ES-I3 (cell line): ENCODE data around the gene SNCB.

Experiments
- H3K36me3 ChIP-seq: 2 replicates; pipeline ENCODE4 v1.6.1; 2013; ENCODE audit warnings: mild to moderate bottlenecking, low read length, control low read depth, moderate library complexity; ENCODE audit not compliant: insufficient read depth
- H3K4me1 ChIP-seq: 2 replicates; pipeline ENCODE4 v1.6.1; 2013; ENCODE audit warnings: mild to moderate bottlenecking, control low read depth, low read length; ENCODE audit not compliant: insufficient read depth
- H3K9ac ChIP-seq: 2 replicates; pipeline ENCODE4 v1.6.1; 2013; ENCODE audit warnings: low read depth, mild to moderate bottlenecking, low read length, moderate library complexity
- H3K9me3 ChIP-seq: 2 replicates; pipeline ENCODE4 v1.6.1; 2013; ENCODE audit warnings: mild to moderate bottlenecking, low read length, moderate library complexity; ENCODE audit not compliant: control insufficient read depth, insufficient read depth

Gene SNCB

DNA sequence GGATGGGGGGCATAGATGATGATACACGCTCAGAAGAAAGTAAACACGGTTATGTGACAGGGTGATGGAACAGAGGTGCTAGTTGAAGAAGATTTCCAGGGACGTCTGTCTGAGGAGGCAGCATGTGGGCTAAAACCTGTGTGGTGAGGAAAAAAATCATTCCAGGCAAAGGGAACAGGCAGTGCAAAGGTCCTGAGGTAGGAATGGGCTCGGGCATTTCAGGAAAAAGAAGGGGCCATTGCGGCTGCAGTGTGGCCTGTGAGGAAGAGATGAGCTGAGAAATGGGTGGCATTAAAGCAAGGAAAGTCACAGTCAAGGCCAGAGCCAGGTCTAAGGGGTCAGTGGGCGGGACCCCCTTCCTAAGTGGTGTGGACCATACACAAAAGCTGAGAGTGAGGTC is 35.2 kb upstream of the SNCB start:
- no peaks in the 10 kb centered on the region for H3K36me3 ChIP-seq
- no peaks in the 10 kb centered on the region; the same call in 1 of the 2 replicates for H3K4me1 ChIP-seq
- H3K9ac ChIP-seq = no peak overlapping the region
- H3K9me3 ChIP-seq = no peaks in the 10 kb centered on the region

DNA sequence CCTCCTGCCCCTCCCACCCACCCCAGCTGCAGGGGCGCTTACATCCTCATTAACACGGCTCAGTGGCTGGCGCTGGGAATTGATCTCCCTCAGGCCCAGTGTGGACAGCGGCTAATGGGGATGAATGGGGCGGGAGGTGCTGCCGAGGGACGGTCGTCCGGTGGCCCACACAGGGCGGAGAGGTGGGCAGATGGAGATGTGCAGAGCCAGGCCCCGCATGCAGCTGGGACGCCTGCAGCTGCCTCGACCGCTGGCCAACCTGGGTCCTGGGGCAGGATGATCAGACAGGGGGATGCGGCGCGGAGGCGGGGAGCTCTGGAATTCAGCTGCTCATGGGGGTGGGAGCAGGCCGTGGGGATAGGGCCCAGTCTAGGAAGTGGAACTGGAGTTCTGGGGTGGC is 34.6 kb upstream of the SNCB start:
- H3K4me1 ChIP-seq = no peaks in the 10 kb centered on the region; the same call in 1 of the 2 replicates
- H3K9me3 ChIP-seq = no peaks in the 10 kb centered on the region
- H3K36me3 ChIP-seq = no peaks in the 10 kb centered on the region
- no peak overlapping the region for H3K9ac ChIP-seq

DNA sequence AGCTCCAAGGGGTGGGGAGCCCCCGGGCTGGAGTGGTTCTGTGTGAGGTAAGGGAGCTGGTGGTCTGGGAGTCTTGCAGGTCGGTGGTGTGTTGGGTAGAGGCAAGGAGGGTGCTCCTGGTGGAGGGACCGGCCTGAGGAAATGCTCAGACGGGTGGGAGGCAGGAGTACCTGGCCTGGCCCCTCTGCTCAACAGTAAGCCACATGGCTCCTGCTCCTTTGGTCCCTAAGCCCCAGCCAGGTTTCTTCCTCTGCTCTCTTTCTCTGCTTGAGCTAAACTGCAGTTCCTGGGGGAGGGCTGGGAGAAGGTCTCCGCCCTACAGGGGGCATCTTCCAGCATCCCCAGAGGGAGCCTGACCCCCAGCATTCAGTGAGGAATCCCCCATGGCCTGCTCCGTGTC is 34.1 kb upstream of the SNCB start:
- Histone ChIP-seq H3K4me1 (no peaks in the 10 kb centered on the region; the same call in 1 of the 2 replicates), H3K9me3 (no peaks in the 10 kb centered on the region), H3K36me3 (no peaks in the 10 kb centered on the region), H3K9ac (no peak overlapping the region)

DNA sequence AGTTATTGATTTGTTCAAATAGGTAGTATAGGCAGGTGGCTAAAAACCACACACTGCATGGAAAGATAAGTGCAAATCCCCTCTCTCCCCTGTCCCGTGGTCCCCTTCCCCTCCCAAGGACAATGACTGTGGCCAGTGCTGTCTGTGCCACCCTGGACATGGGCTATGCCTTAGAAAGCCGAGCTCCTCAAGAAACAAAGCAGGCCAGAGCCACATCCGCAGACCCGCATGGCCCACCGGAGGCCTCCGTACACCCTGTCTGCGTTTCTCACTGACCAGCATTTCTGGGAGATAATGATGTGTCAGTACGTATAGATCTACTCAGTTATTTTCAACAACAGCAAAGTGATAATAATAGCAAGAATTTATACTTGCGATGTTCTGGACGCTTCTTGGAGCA is 33.2 kb upstream of the SNCB start:
- Histone ChIP-seq H3K4me1 (no peaks in the 10 kb centered on the region; the same call in 1 of the 2 replicates), H3K36me3 (no peaks in the 10 kb centered on the region), H3K9ac (no peak overlapping the region), H3K9me3 (no peaks in the 10 kb centered on the region)

DNA sequence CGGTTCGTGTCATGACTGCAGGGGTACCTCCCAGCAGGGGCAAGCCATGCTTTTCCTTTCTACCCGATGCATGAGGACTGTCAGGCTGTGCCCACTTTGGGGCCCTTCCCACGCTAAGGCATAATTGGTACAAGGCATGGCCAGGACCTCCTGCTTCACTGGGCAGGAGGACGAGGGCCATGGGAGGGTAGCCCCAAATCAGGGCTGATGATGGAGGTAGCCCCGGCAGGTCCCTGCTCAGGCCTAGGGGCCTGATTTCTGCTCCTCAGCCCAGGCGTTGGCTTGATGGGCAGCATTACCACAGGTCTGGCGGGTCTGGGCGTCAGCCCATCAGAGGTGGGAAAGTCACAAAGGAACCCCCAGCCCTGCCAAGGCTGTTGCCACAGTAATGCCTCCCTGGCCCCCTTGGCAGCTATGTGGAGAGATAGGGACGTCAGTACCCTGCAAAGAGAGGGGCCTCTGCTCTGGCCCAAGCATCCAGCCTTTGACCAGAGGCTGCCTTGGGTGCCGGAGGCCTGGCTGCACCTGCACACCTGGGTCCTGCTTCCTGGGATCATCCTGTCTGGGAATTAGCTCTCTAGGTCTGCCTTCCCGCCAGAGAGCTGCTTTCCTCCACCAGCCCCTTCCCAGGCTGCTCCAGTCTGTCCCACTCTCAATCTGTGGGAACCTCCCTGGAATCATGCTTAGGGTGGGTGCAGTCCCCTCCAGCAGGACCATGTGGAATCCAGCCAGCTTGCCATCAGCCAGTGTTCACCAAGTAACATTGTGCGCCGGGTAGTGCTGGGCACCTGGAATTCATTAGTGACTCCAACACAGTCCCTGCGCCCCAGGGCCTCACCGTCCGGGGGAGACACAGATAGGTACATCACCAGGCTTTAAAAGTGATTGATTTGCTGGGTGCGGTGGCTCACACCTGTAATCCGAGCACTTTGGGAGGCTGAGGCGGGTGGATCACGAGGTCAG is 32.3 kb upstream of the SNCB start:
- no peaks in the 10 kb centered on the region for H3K36me3 ChIP-seq
- H3K9me3 ChIP-seq = no peaks in the 10 kb centered on the region
- H3K4me1 ChIP-seq = no peaks in the 10 kb centered on the region; the same call in 1 of the 2 replicates
- H3K9ac ChIP-seq = no peak overlapping the region

DNA sequence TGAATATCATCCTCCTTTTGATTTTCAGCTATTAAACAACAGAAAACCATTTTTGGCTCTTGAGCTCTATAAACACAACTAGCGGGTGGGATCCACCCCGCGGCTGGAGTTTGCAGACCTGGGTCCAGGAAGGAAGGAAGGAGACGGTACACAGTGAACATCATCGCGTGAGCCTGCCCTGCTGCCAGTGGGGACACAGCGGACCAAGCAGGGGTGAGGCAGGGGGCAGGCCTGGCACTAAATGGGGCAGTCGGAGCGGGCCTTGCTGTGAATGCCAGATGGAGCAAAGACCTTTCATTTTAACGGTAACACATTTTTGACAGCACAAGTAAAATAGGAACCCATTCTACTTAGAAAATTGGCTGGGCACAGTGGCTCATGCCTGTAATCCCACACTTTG is 31.3 kb upstream of the SNCB start:
- Histone ChIP-seq H3K9ac (no peak overlapping the region), H3K4me1 (no peaks in the 10 kb centered on the region; the same call in 1 of the 2 replicates), H3K9me3 (no peaks in the 10 kb centered on the region), H3K36me3 (no peaks in the 10 kb centered on the region)

DNA sequence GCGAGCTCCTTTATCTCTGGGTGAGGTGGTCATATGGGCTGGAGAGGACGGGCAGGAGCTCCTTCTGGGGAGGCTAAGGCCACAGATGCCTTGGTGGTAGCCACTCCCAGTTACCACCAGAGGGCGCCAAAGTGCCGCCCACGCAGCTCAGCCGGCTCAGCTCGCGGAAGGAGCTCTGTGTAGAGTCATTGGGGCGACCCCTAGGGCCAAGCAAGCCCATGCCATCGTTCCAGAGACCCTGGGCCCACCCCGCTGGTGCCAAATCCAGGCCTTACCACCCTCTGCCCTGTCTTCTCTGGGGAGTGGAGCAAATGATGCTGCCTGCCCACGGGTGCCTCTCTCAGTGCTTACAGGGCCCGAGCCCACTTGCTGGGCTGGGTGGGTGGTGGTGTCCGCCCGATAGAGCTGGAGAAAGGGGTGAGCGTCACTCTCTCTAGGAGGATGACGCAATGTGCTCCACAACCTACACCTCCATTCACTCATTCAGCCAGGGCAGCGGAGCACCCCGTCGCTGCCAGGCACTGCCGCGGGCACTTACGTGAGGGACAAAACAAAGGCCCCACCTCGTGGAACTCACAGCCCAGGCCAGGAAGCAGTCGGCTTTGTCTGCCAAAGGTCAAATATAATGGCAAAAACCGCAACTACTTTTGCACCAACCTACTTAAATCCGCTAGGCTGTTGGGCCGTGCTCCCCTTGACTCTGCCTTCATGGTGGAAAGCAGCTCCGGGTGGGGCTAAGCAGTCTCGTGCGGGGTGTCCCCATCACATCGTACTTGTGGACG is 30.7 kb upstream of the SNCB start:
- Histone ChIP-seq H3K36me3 (no peaks in the 10 kb centered on the region), H3K9me3 (no peaks in the 10 kb centered on the region), H3K4me1 (no peaks in the 10 kb centered on the region; the same call in 1 of the 2 replicates), H3K9ac (no peak overlapping the region)

DNA sequence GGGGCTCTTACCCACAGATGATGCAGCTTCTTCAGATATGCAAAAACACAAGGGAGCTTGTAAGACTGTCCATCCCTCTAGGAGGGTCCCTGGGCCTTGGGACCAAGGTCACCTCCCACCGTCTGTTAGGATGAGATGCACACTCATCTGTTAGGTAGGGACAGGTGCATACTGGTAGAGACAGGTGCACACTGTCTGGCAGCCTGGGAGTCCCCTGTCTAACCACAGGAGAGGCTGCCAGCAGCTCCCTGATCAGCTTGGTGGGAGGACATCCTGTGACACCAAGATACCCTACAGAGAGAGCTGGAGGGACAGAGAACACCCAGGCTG is 30.2 kb upstream of the SNCB start:
- no peaks in the 10 kb centered on the region; the same call in 1 of the 2 replicates for H3K4me1 ChIP-seq
- no peaks in the 10 kb centered on the region for H3K9me3 ChIP-seq
- no peak overlapping the region for H3K9ac ChIP-seq
- H3K36me3 ChIP-seq = no peaks in the 10 kb centered on the region

DNA sequence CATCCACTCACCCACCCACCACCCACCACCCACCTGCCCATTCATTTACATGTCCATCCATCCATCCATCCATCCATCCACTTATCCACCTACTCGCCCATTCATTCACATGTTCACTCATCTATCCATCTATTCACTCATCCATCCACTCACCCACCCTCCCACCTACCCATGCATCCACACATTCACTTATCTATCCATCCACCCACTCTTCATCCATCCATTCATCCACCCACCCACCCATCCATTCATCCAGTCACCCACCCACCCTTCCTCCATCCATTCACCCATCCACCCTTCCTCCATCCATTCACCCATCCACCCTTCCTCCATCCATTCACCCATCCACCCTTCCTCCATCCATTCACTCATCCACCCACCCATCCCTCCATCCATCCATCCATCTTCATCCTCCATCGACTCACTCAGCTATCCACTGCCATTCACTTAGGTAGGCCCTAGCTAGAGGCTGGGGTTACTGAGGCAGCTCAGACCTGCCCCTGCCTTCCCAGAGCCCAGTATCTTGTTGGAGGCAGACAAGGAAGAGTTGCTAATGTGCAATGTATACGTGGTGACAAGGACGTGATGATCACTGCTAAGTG is 29.6 kb upstream of the SNCB start:
- no peaks in the 10 kb centered on the region for H3K9me3 ChIP-seq
- no peak overlapping the region for H3K9ac ChIP-seq
- H3K4me1 ChIP-seq = no peaks in the 10 kb centered on the region; the same call in 1 of the 2 replicates
- H3K36me3 ChIP-seq = no peaks in the 10 kb centered on the region

DNA sequence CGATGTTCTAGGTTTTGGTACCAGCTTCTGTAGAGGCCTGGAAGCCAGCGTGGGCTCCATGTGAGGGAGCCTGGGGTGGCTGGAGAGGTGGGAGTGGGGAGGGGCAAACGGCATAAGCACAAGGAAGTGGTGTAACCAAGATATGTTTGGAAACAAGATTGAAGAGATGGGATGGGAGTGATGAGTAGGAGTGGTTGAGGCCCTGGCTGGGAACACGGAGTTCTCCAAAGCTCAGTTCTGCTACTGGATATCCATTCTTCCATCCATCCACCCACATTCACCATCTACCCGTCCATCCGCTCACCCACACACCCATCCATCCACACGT is 29.1 kb upstream of the SNCB start:
- H3K9ac ChIP-seq = no peak overlapping the region
- H3K36me3 ChIP-seq = no peaks in the 10 kb centered on the region
- no peaks in the 10 kb centered on the region for H3K9me3 ChIP-seq
- no peaks in the 10 kb centered on the region; the same call in 1 of the 2 replicates for H3K4me1 ChIP-seq

DNA sequence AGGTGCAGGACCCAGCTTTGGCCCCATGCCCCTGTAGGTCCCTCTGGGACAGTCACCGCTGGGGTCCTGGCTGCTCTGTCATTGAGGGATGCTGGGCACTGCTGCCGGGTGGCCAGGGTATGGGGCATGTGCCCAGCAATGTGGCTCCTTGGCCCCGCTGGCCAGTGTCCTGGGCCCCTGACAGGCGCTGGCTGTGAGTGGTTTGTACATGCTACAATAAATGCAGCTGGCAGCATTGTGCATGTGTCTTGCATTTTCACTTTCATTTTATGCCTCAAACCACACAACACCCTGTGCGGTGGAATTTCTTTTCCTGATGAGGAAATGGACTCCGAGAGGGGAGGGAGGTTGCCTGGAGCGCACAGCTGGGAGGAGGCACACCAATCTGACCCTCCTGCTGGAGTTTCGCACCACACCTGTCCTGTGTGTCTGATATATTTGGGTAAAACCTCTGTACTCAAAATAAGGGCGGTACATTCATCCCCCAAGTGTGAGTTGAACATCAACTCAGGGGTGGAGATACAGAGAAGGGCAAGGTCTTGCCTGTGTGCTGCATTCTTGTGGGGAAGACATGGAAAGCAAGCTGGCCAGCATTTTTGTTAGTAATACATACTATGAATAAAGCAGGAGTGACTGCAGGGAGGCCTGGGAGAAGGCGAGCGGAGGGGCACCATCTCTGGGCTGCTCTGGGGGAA is 28.6 kb upstream of the SNCB start:
- Histone ChIP-seq H3K9me3 (no peaks in the 10 kb centered on the region), H3K9ac (no peak overlapping the region), H3K36me3 (no peaks in the 10 kb centered on the region), H3K4me1 (no peaks in the 10 kb centered on the region; the same call in 1 of the 2 replicates)

DNA sequence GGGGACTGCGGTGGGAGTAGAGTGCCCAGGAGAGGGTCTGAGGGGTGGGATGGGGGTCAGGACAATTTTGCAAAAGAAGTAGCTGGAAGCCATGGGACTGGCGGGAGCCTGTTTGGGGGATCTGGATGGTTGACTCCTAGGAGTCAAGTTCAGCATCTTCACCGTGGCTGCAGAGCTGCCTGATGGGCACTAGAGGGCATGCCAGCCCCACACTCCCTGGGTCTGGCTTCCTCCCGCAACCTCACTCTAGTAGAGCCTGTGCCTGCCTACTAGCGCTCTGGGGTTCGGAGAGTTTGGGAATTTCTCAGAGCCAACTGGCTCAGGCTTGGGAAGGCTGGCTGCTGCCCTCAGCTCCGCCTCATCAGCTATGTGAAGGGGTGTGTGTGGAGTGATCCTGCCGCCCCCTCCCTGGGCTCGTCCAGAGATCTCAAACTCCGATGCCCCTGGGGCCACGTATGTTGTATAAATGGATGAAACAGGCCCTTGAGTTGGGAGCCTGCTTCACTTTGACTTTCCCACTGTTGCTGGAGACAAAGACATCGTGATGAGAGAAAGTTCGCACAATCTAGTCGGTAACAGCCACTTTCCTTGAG is 27.8 kb upstream of the SNCB start:
- Histone ChIP-seq H3K9ac (no peak overlapping the region), H3K9me3 (no peaks in the 10 kb centered on the region), H3K4me1 (no peaks in the 10 kb centered on the region; the same call in 1 of the 2 replicates), H3K36me3 (no peaks in the 10 kb centered on the region)

DNA sequence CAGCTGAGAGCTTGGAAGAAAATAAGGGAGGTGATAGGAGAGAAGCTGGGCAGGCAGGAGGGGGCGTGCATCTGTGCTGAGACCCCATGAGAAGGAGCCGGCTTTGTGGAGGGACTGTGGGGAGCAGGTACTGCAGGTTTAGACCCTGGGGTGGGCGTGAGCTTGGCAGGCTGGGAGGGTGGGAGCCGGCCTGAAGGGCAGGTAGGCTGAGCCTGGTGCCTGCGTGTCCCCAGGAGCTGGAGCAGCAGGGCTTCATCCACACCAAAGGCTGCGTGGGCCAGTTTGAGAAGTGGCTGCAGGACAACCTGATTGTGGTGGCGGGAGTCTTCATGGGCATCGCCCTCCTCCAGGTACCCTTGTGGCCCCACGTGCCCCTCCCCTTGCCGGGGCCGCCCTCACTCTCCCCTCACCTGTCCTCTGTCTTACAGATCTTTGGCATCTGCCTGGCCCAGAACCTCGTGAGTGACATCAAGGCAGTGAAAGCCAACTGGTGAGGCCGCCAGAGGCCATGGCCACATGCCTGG is 26.2 kb upstream of the SNCB start:
- Histone ChIP-seq H3K9me3 (no peaks in the 10 kb centered on the region), H3K9ac (no peak overlapping the region), H3K4me1 (no peaks in the 10 kb centered on the region; the same call in 1 of the 2 replicates), H3K36me3 (no peaks in the 10 kb centered on the region; the same call in 1 of the 2 replicates)
